ENCODE measurements around the gene ZNF217.
"Not testable (repeated sequence)": the region's sequence is repeated elsewhere in the genome, so short reads cannot be mapped to it uniquely, and the experiment has no call there.

The ZNF217 gene

DNA sequence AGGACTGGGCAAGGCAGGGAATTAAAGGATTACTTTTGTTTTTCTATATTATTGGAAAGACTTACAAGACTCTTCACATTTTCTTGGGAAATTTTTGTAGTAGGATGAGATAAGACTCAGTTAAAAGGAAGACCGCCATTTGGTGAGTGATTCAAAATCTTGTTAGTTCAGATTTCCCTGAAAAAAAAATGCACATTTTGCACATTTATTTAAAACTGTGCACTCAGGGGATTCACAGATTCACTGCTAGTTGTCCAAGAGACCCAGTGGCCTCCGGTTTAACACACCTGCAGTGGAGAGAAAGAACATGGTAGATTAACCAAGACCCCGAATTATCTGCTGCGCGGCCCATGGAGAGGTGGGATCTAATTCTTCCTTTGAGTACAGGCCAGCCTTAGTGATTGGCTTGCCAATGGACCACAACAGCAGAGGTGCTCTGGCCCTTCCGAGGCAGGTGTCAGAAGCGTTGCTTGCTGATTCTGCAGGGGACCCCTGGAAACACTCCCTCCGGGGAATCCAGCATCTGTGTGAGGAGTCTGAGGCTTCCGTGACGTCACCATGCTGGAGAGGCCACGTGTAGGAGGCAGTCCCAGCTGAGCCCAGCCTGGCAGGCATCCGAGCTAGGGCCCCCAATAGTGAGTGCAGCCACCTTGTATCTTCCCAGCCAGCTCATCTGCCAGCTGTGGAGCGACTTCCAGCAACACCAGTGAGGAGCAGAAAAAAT lies 68.9 kb downstream of the ZNF217 start:
- TF ChIP-seq, protein P1, sequence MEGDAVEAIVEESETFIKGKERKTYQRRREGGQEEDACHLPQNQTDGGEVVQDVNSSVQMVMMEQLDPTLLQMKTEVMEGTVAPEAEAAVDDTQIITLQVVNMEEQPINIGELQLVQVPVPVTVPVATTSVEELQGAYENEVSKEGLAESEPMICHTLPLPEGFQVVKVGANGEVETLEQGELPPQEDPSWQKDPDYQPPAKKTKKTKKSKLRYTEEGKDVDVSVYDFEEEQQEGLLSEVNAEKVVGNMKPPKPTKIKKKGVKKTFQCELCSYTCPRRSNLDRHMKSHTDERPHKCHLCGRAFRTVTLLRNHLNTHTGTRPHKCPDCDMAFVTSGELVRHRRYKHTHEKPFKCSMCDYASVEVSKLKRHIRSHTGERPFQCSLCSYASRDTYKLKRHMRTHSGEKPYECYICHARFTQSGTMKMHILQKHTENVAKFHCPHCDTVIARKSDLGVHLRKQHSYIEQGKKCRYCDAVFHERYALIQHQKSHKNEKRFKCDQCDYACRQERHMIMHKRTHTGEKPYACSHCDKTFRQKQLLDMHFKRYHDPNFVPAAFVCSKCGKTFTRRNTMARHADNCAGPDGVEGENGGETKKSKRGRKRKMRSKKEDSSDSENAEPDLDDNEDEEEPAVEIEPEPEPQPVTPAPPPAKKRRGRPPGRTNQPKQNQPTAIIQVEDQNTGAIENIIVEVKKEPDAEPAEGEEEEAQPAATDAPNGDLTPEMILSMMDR (IDR thresholded peaks at IDR 0.05; ENCODE audit: low read length, missing control alignments): no peak
- no peak for DNase-seq (ENCODE audit: low read depth)
- no peak overlapping the region for H3K4me3 ChIP-seq (replicated peaks; ENCODE audit: low read depth, low read length)

DNA sequence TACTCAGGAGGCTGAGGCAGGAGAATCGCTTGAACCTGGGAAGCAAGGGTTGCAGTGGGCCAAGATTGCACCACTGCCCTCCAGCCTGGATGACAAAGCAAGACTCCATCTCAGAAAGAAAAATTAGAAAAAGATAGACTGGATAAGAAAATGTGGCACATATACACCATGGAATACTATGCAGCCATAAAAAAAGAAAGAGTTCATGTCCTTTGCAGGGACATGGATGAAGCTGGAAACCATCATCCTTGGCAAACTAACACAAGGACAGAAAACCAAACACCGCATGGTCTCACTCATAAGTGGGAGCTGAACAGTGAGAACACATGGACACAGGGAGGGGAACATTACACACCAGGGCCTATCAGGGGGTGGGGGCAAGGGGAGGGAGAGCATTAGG lies 70.0 kb downstream of the ZNF217 start:
- DNase-seq (ENCODE audit: low read depth); H3K4me3 ChIP-seq (replicated peaks; ENCODE audit: low read depth, low read length): not testable (repeated sequence)

DNA sequence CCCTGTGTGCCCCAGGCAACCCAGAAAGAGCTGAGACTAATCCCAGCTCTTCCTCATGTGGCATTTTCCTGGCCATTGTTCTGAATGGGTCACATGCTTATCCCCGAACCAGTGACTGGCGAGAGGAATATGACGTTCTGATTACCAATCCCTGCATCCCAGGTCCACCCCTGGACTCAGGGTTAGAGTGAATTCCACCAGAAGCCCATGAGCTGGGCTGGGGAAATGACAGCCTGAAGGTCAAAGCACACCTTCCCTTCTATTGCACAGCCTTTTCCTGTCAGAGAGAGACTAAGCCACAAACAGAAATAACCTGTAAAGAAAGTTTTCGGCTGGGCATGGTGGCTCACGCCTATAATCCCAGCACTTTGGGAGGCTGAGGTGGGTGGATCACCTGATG lies 70.9 kb downstream of the ZNF217 start:
- no peak overlapping the region for H3K4me3 ChIP-seq (replicated peaks; ENCODE audit: low read depth, low read length)
- TF ChIP-seq, protein P1 (IDR thresholded peaks at IDR 0.05; ENCODE audit: low read length, missing control alignments): no peak
- no peak for DNase-seq (ENCODE audit: low read depth)

DNA sequence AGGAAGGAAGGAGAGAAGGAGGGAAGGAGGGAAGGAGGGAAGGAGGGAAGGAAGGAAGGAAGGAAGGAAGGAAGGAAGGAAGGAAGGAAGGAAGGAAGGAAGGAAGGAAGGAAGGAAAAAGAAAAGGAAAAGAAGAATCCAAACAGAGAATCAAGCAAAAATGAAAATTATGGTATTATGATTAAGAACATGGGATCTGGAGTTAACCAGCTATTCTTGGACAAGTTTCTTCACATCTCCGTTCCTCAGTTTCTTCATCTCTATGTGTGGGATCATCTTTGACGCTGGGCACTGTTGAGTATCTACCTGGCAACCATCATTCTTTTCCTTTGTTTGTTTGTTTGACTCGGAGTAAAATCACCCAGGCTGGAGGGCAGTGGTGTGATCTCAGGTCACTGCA lies 71.6 kb downstream of the ZNF217 start:
- no peak overlapping the region for H3K4me3 ChIP-seq (replicated peaks; ENCODE audit: low read depth, low read length)
- DNase-seq (ENCODE audit: low read depth): no peak
- TF ChIP-seq, protein P1 (IDR thresholded peaks at IDR 0.05; ENCODE audit: low read length, missing control alignments): no peak

DNA sequence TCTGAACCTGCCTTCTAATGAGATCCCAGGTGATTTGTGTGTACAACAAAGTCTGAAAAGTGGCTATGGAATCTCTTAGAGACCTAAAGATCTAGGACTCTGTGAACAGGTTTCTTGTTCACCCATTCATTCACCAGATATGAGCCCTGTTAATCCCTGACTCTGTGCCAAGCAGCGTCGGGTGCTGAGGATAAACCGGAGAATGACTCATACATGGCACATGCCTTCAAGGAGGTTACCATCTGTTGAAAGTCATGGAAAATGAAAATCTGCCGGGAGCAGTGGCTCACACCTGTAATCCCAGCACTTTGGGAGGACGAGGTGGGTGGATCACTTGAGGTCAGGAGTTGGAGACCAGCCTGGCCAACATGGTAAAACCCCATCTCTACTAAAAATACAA lies 72.2 kb downstream of the ZNF217 start:
- DNase-seq (ENCODE audit: low read depth): peak; percentile 27
- not testable (repeated sequence) for H3K4me3 ChIP-seq (replicated peaks; ENCODE audit: low read depth, low read length)

DNA sequence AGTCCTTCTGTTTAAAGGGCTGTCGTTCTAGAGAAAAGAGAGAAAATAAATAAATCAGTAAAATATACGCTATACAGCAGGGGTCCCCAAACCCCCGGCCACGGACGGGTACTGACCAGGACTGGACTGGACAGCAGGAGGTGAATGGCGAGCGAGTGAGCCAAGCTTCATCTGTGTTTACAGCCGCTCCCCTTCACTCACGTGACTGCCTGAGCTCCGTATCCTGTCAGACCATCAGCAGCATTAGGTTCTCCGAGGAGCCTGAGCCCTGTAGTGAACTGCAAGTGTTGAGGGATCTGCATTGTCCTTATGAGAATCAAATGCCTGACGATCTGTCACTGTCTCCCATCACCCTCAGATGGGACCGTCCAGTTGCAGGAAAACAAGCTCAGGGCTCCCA lies 76.5 kb downstream of the ZNF217 start:
- no peak overlapping the region for H3K4me3 ChIP-seq (replicated peaks; ENCODE audit: low read depth, low read length)
- DNase-seq (ENCODE audit: low read depth): no peak
- TF ChIP-seq, protein P1 (IDR thresholded peaks at IDR 0.05; ENCODE audit: low read length, missing control alignments): no peak

All from fibroblast of pulmonary artery (primary cell).